Activated naive CD8-positive, alpha-beta T cell treated with anti-CD3 and anti-CD28 coated beads, Interleukin-2, amount 50 U/mL, for 24 hours (primary cell): ENCODE results near the gene RBM18.

ENCODE experiments used
- ATAC-seq: fragments of 150-1000 bp; cut with Tn5 transposase; one replicate; pipeline ENCODE4 v1.10.0; 2021
- DNase-seq: peaks from one replicate; pipeline ENCODE4 v3.0.0; 2021
- H3K27ac Mint-ChIP-seq: one replicate; pipeline ENCODE4 v1.8.0; 2021; ENCODE audit warnings: mild to moderate bottlenecking, mixed read lengths
- H3K27me3 Mint-ChIP-seq: one replicate; pipeline ENCODE4 v1.8.0; 2021; ENCODE audit warnings: mixed read lengths
- H3K36me3 Mint-ChIP-seq: one replicate; pipeline ENCODE4 v1.8.0; 2021; ENCODE audit warnings: low read depth, mixed read lengths
- H3K4me1 Mint-ChIP-seq: one replicate; pipeline ENCODE4 v1.8.0; 2021; ENCODE audit warnings: mixed read lengths
- H3K4me3 Mint-ChIP-seq: one replicate; pipeline ENCODE4 v1.8.0; 2021; ENCODE audit warnings: mild to moderate bottlenecking, moderate library complexity, mixed read lengths
- H3K9me3 Mint-ChIP-seq: one replicate; pipeline ENCODE4 v1.8.0; 2021; ENCODE audit warnings: mixed read lengths

Gene RBM18

GRCh38 chr9:122192914-122193525 is 71.6 kb downstream of the RBM18 start:
- Mint-ChIP-seq H3K27me3 (no peaks in the 10 kb centered on the region), H3K27ac (no peak overlapping the region), H3K4me3 (no peak overlapping the region), H3K9me3 (no peaks in the 10 kb centered on the region), H3K36me3 (no peaks in the 10 kb centered on the region), H3K4me1 (no peaks in the 10 kb centered on the region)
- ATAC-seq: no peak
- DNase-seq: no peak

- H3K36me3 Mint-ChIP-seq: no peaks in the 10 kb centered on the region
- no peaks in the 10 kb centered on the region for H3K4me1 Mint-ChIP-seq
- no peaks in the 10 kb centered on the region for H3K27me3 Mint-ChIP-seq
- no peaks in the 10 kb centered on the region for H3K9me3 Mint-ChIP-seq
- H3K4me3 Mint-ChIP-seq: no peak overlapping the region
- H3K27ac Mint-ChIP-seq: no peak overlapping the region
- ATAC-seq: no peak
- no peak for DNase-seq
Observed at GRCh38 chr9:122192261-122192875, 72.3 kb downstream of the RBM18 start.

GRCh38 chr9:122191584-122191983 is 73.1 kb downstream of the RBM18 start:
- ATAC-seq (no peak), DNase-seq (no peak)
- H3K27ac Mint-ChIP-seq: no peak overlapping the region
- no peaks in the 10 kb centered on the region for H3K9me3 Mint-ChIP-seq
- H3K27me3 Mint-ChIP-seq: no peaks in the 10 kb centered on the region
- H3K4me3 Mint-ChIP-seq: no peak overlapping the region
- no peaks in the 10 kb centered on the region for H3K4me1 Mint-ChIP-seq
- H3K36me3 Mint-ChIP-seq: no peaks in the 10 kb centered on the region

- Mint-ChIP-seq H3K4me3 (no peak overlapping the region), H3K27ac (no peak overlapping the region), H3K36me3 (no peaks in the 10 kb centered on the region), H3K9me3 (no peaks in the 10 kb centered on the region), H3K27me3 (no peaks in the 10 kb centered on the region), H3K4me1 (no peaks in the 10 kb centered on the region)
- no peak for ATAC-seq
- DNase-seq: no peak
Observed at GRCh38 chr9:122190597-122191381, 73.9 kb downstream of the RBM18 start.

GRCh38 chr9:122188369-122188768 is 76.3 kb downstream of the RBM18 start:
- H3K4me1 Mint-ChIP-seq: no peaks in the 10 kb centered on the region

More at GRCh38 chr9:122188369-122188768, 76.3 kb downstream of the RBM18 start:
- DNase-seq (no peak), ATAC-seq (no peak)
- H3K36me3 Mint-ChIP-seq: no peaks in the 10 kb centered on the region
- peaks cover under 1% of the 10 kb centered on the region for H3K27me3 Mint-ChIP-seq
- H3K4me3 Mint-ChIP-seq: no peak overlapping the region
- H3K27ac Mint-ChIP-seq: no peak overlapping the region
- H3K9me3 Mint-ChIP-seq: no peaks in the 10 kb centered on the region
